ENCODE measurements around the gene CNPY1.

GRCh38 chr7:155574556-155575290 is 28.4 kb upstream of the CNPY1 start:
- TF ChIP-seq E4F1 (CRISPR knock-in tag; IDR thresholded peaks at IDR 0.05; ENCODE audit: borderline replicate concordance) (no peak), HDAC2 (IDR thresholded peaks at IDR 0.05) (no peak), CTCF (IDR thresholded peaks at IDR 0.05 in 2 of 3, conservative IDR thresholded peaks at IDR 0.05 in 1 of 3; ENCODE audit: insufficient read depth in 2 of 3, low read depth in 1 of 3, low read length in 3 of 3) (no peak), MTF1 (CRISPR knock-in tag; IDR thresholded peaks at IDR 0.05; ENCODE audit: borderline replicate concordance) (no peak), TRIM24 (IDR thresholded peaks at IDR 0.05) (no peak), USF2 (CRISPR knock-in tag; IDR thresholded peaks at IDR 0.05) (no peak), ZKSCAN8 (CRISPR knock-in tag; IDR thresholded peaks at IDR 0.05) (no peak), POLR3G (IDR thresholded peaks at IDR 0.05; ENCODE audit: extremely low read depth, insufficient read length, insufficient replicate concordance) (no peak)

Measured in K562 (cell line).